GM12878 (cell line): ENCODE data around the gene TOMM20. TPM values are rescaled to one million over a fixed set of nuclear protein-coding genes. Genes with fewer than 3 reads are reported as not detected.
A peak's percentile ranks its signal among the peaks of the same experiment; 100 is the strongest.

Source experiments
- ATAC-seq: fragments of 200-7000 bp; cut with Tn5 transposase; 3 replicates; pipeline ENCODE4 v1.9.1; 2020; ENCODE audit warnings: mild to moderate bottlenecking, moderate library complexity
- BruUV-seq: library from RNA; stranded (reverse); fragments of 400-500 nt; replicated peaks from 2 replicates; lab custom pipeline; 2021; lab: Mats Ljungman, UMichigan
- CTCF ChIA-PET: fragments of 300-600 bp; sonication (Branson Sonifier 250); formaldehyde crosslinking; extraction: SDS; loops from one replicate; lab custom pipeline; 2021; ENCODE audit warnings: inconsistent platforms; lab: Yijun Ruan, JAX
- POLR2A ChIA-PET: fragments of 350-600 bp; formaldehyde crosslinking; extraction: SDS; loops from one replicate; lab custom pipeline; 2021; ENCODE audit warnings: inconsistent platforms; lab: Charles Lee
- RAD21 ChIA-PET: fragments of 300-600 bp; sonication (Branson Sonifier 250); formaldehyde crosslinking; loops from one replicate; lab custom pipeline; 2023; ENCODE audit warnings: antibody characterized with exemption; ENCODE audit not compliant: unreplicated experiment; lab: Charles Lee
- SMC1A ChIA-PET: fragments of 300-600 bp; sonication (Branson Sonifier 250); formaldehyde crosslinking; loops from one replicate; lab custom pipeline; 2023; ENCODE audit not compliant: unreplicated experiment, uncharacterized antibody; lab: Charles Lee
- DNase-seq: peaks from one replicate; pipeline ENCODE4 v3.0.0-alpha.2; 2011; ENCODE audit warnings: low read depth, low spot score
- FAIRE-seq: peaks from 3 replicates; lab custom pipeline; 2011; peaks lifted over from hg19 to GRCh38; lab: Jason Lieb, UNC
- H2AFZ ChIP-seq: 2 replicates; pipeline ENCODE4 v1.6.0; 2011; ENCODE audit warnings: low read depth, low read length, control low read depth; ENCODE audit not compliant: control insufficient read depth
- H3K27ac ChIP-seq: 2 replicates; pipeline ENCODE4 v1.5.1; 2011; ENCODE audit warnings: control low read depth; ENCODE audit not compliant: control insufficient read depth, insufficient read depth
- H3K27me3 ChIP-seq, 2 experiments: replicated peaks in 1 of 2; 2 replicates each; pipeline versions ENCODE4 v1.6.0 to v1.6.1; 2011; ENCODE audit warnings: low read length in 1 of 2; ENCODE audit not compliant: control insufficient read depth in 2 of 2, insufficient read depth in 2 of 2
- H3K36me3 ChIP-seq, 2 experiments: 2 replicates each; pipeline ENCODE4 v1.5.1; 2011; ENCODE audit warnings: low read length in 1 of 2; ENCODE audit not compliant: control insufficient read depth in 2 of 2, insufficient read depth in 2 of 2
- H3K4me1 ChIP-seq: 2 replicates; pipeline ENCODE4 v1.6.1; 2011; ENCODE audit warnings: mild to moderate bottlenecking, low read length, moderate library complexity, mixed read lengths; ENCODE audit not compliant: control insufficient read depth, insufficient read depth
- H3K4me2 ChIP-seq: 2 replicates; pipeline ENCODE4 v1.6.0; 2011; ENCODE audit warnings: control low read depth; ENCODE audit not compliant: control insufficient read depth, insufficient read depth
- H3K4me3 ChIP-seq: fragments of 200-600 bp; sonication (generic); 2 replicates; pipeline ENCODE4 v1.5.1; 2016
- H3K79me2 ChIP-seq: 2 replicates; pipeline ENCODE4 v1.6.0; 2011; ENCODE audit warnings: low read length; ENCODE audit not compliant: control insufficient read depth, insufficient read depth
- H3K9ac ChIP-seq: 2 replicates; pipeline ENCODE4 v1.8.0; 2011; ENCODE audit warnings: low read length, control low read depth, mixed read lengths; ENCODE audit not compliant: control insufficient read depth, insufficient read depth
- H3K9me3 ChIP-seq: replicated peaks from 3 replicates; pipeline ENCODE4 v1.5.1; 2011; ENCODE audit warnings: mild to moderate bottlenecking, low read length; ENCODE audit not compliant: control insufficient read depth, insufficient read depth
- H4K20me1 ChIP-seq: 2 replicates; pipeline ENCODE4 v1.6.0; 2011; ENCODE audit not compliant: control insufficient read depth, insufficient read depth
- ATF7 ChIP-seq: fragments of 450-650 bp; IDR thresholded peaks from 2 replicates; pipeline ENCODE4 v1.6.1; 2016; ENCODE audit warnings: low read depth, mild to moderate bottlenecking
- CBX5 ChIP-seq: sonication (generic); IDR thresholded peaks from 2 replicates; pipeline ENCODE4 v1.6.1; 2016; ENCODE audit warnings: low read depth, moderate library complexity, mild to moderate bottlenecking, inconsistent platforms
- CHD1 ChIP-seq: IDR thresholded peaks from 2 replicates; pipeline ENCODE4 v1.6.1; 2012; ENCODE audit warnings: low read depth, low read length, improper control_type of control experiment
- DPF2 ChIP-seq: fragments of 450-650 bp; IDR thresholded peaks from 2 replicates; pipeline ENCODE4 v1.6.1; 2017; ENCODE audit warnings: mild to moderate bottlenecking
- GATAD2B ChIP-seq: fragments of 450-650 bp; conservative IDR thresholded peaks from 2 replicates; pipeline ENCODE4 v1.6.1; 2017; ENCODE audit warnings: low read depth, mild to moderate bottlenecking, moderate library complexity
- MEF2B ChIP-seq: fragments of 450-650 bp; IDR thresholded peaks from 2 replicates; pipeline ENCODE4 v1.6.1; 2018; ENCODE audit warnings: mild to moderate bottlenecking, moderate library complexity; ENCODE audit not compliant: partially characterized antibody, poor library complexity, severe bottlenecking
- MLLT1 ChIP-seq: fragments of 450-650 bp; IDR thresholded peaks from 2 replicates; pipeline ENCODE4 v1.6.1; 2016; ENCODE audit warnings: mild to moderate bottlenecking
- POLR2A ChIP-seq: IDR thresholded peaks from 2 replicates; pipeline ENCODE4 v1.6.1; 2011; ENCODE audit warnings: low read depth, mild to moderate bottlenecking, low read length
- POLR2AphosphoS5 ChIP-seq: IDR thresholded peaks from 2 replicates; pipeline ENCODE4 v1.6.1; 2011; ENCODE audit warnings: mild to moderate bottlenecking, low read length, inconsistent platforms
- STAT3 ChIP-seq: IDR thresholded peaks from 2 replicates; pipeline ENCODE4 v1.6.1; 2011; ENCODE audit warnings: low read depth, low read length, improper control_type of control experiment
- SUPT20H ChIP-seq: IDR thresholded peaks from 2 replicates; pipeline ENCODE4 v1.6.1; 2011; ENCODE audit warnings: low read depth, mild to moderate bottlenecking, low read length, moderate library complexity, borderline replicate concordance; ENCODE audit not compliant: control insufficient read depth
- ZNF384 ChIP-seq: IDR thresholded peaks from 2 replicates; pipeline ENCODE4 v1.6.1; 2012; ENCODE audit warnings: low read depth, mild to moderate bottlenecking, low read length, improper control_type of control experiment, borderline replicate concordance
- ZZZ3 ChIP-seq: IDR thresholded peaks from 2 replicates; pipeline ENCODE4 v1.6.1; 2011; ENCODE audit warnings: low read depth; ENCODE audit not compliant: control insufficient read depth, insufficient read length
- WGBS: methylation state at CpG from one replicate; pipeline ENCODE4 v1.1.6; 2016; ENCODE audit warnings: low lambda C conversion rate; ENCODE audit not compliant: insufficient replicate concordance, insufficient coverage; ENCODE audit errors: missing lambda C conversion rate; 5-methylcytosine and 5-hydroxymethylcytosine counted together
- in situ Hi-C: fragments of 300-500 bp; cut with MboI; formaldehyde crosslinking; loops from 9 replicates; pipeline ENCODE4 v1.14.3; 2018; ENCODE audit warnings: mixed read lengths
- intact Hi-C: fragments of 100-400 bp; cut with micrococcal nuclease; formaldehyde crosslinking; loops from one replicate; pipeline ENCODE4 v1.14.2; 2022; ENCODE audit not compliant: unreplicated experiment
- polyA plus RNA-seq, 11 experiments: library from polyadenylated mRNA; depleted of rRNA in 4 of 11; unstranded in 6 of 11; stranded (reverse) in 5 of 11; fragments of >200 nt; fragmentation: Nextera tagmentation in 4 of 11; fragmentation: Illumina TruSeq in 1 of 11; extraction: Ambion mirVana in 4 of 11; extraction: Trizol in 1 of 11; gene quantifications; 1 replicate in 1 of 11; 2 replicates in 10 of 11; pipeline versions ENCODE4 v1.2.1 to v1.2.3, GENCODE V29; 2011 to 2016; ENCODE audit warnings: inconsistent platforms in 2 of 11, missing spikeins in 2 of 11, low read depth in 1 of 11
- total RNA-seq, 4 experiments: library from RNA; depleted of rRNA in 3 of 4; stranded (reverse); fragments of >200 nt in 3 of 4; fragmentation: Illumina TruSeq in 1 of 4; extraction: Trizol in 1 of 4; gene quantifications; 2 replicates each; pipeline versions ENCODE4 v1.2.1 to v1.2.3, GENCODE V29; 2013 to 2021

TOMM20 gene
- total and polyA plus RNA-seq, 10 of the 15 experiments (the other 5 are each of a cell fraction or from before 2014, with no cell fraction given) = 39.8 to 138 (median 70.1) TPM

DNA sequence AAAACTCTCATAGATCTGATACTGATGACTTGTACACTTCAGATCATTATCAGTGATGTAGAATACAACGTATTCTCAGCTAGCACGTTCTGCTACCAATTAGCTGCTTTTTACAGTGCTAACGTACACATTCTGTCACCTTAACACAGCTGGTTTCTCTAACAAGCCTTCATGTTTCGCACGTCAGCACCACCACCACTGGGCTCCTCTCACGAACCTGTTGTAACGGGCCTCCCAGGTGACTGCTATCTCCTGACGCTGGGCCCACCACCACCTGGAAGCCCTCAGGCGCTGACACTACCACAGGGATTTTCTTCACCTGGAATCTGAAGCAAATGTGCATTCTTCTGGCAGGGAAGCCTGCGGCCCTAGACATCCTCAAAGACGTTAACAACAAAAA lies 19.8 kb downstream of the TOMM20 start:
- DNase-seq (no peak), ATAC-seq (no peak), FAIRE-seq (no peak)
- intact Hi-C loops = loop anchor here (5.0 kb wide), 1 partner anchor 383 kb away; no protein-coding TSS in a partner anchor
- Histone ChIP-seq H2AFZ (no peak overlapping the region), H3K79me2 (no peaks in the 10 kb centered on the region; the same call in 1 of the 2 replicates), H3K36me3 (peaks cover 18 to 32% of the 10 kb centered on the region in 2 experiments), H3K27me3 (no peaks in the 10 kb centered on the region), H4K20me1 (no peaks in the 10 kb centered on the region), H3K9me3 (no peaks in the 10 kb centered on the region), H3K4me3 (no peak overlapping the region), H3K4me1 (peaks cover 11% of the 10 kb centered on the region), H3K27ac (no peak overlapping the region), H3K9ac (no peak overlapping the region), H3K4me2 (no peak overlapping the region)
- ChIA-PET RAD21 (interaction anchor here (1.4 kb wide), 1 partner anchor 621 kb away, joined by 3 read pairs; no protein-coding TSS in a partner anchor), SMC1A (interaction anchor here (3.1 kb wide), 1 partner anchor 13 kb away, joined by 14 read pairs; no protein-coding TSS in a partner anchor), CTCF (interaction anchor here (1.1 to 6.2 kb wide), 3 partner anchors 13 to 620 kb away, joined by 4 to 64 read pairs (median 61); no protein-coding TSS in a partner anchor), POLR2A (interaction anchor here (0.5 to 2.0 kb wide), 3 partner anchors 8 to 241 kb away, joined by 3 to 11 read pairs (median 4); no protein-coding TSS in a partner anchor)
- TF ChIP-seq DPF2 (no peak), POLR2A (0 out of 2 replicates have a peak, but pooled peaks have one; percentile 28)
- in situ Hi-C loops = no loop called here
- 90% methylated on average over 11 of the region's 11 CpGs for WGBS
- BruUV-seq = no TSS peak

DNA sequence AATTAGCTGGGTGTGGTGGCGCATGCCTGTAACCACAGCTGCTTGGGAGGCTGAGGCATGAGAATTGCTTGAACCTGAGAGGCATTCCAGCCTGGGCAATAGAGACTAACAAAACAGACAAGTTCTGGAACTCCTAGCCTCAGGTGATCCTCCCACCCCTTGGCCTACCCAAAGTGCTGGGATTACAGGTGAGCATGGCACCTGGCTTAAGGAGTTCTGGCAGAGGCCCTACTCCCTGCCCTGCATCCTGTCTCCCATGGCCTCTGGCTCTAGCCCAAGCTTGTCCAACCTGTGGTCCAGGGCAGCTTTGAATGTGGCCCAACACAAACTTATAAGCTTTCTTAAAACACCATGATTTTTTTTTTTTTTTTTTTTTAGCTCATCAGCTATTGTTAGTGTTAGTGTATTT lies 20.4 kb downstream of the TOMM20 start:
- intact Hi-C loops (loop anchor here (5.0 kb wide), 1 partner anchor 384 kb away; no protein-coding TSS in a partner anchor), in situ Hi-C loops (no loop called here)
- ChIA-PET RAD21 (interaction anchor here (1.4 kb wide), 2 partner anchors 307 to 621 kb away, joined by 3 read pairs; no protein-coding TSS in a partner anchor), POLR2A (interaction anchor here (0.5 to 2.0 kb wide), 7 partner anchors 9 to 242 kb away, joined by 3 to 11 read pairs (median 4); no protein-coding TSS in a partner anchor), SMC1A (interaction anchor here (1.3 to 3.1 kb wide), 2 partner anchors 14 to 19 kb away, joined by 3 to 14 read pairs; no protein-coding TSS in a partner anchor), CTCF (interaction anchor here (1.1 to 6.2 kb wide), 5 partner anchors 14 to 620 kb away, joined by 3 to 64 read pairs (median 4); no protein-coding TSS in a partner anchor)
- Histone ChIP-seq H3K4me2 (no peak overlapping the region), H3K79me2 (no peaks in the 10 kb centered on the region), H3K9me3 (no peaks in the 10 kb centered on the region), H2AFZ (no peak overlapping the region), H3K9ac (no peak overlapping the region), H3K27me3 (no peaks in the 10 kb centered on the region), H3K27ac (no peak overlapping the region), H4K20me1 (no peaks in the 10 kb centered on the region), H3K4me1 (peaks cover 14% of the 10 kb centered on the region), H3K36me3 (peaks cover 18 to 27% of the 10 kb centered on the region in 2 experiments), H3K4me3 (no peak overlapping the region)
- TF ChIP-seq CBX5 (no peak), POLR2A (peak; percentile 45; the same call in 1 of the 2 replicates), POLR2AphosphoS5 (peak; percentile 55; the same call in 1 of the 2 replicates), STAT3 (no peak), CHD1 (no peak), ZZZ3 (no peak), MEF2B (no peak), MLLT1 (no peak), SUPT20H (no peak), ATF7 (no peak), ZNF384 (no peak), GATAD2B (no peak)
- ATAC-seq (no peak), DNase-seq (no peak), FAIRE-seq (no peak)
- no TSS peak for BruUV-seq
- 100% methylated on average over 1 of the region's 1 CpG for WGBS
